ENCODE data around the gene RPL36. TPM values are rescaled to one million over a fixed set of nuclear protein-coding genes. Genes with fewer than 3 reads are reported as not detected.

The RPL36 gene
- total and polyA plus RNA-seq, 2 of the 8 experiments (the other 6 are each of a cell fraction or from before 2014, with no cell fraction given), result 951 to 1,075 TPM

DNA sequence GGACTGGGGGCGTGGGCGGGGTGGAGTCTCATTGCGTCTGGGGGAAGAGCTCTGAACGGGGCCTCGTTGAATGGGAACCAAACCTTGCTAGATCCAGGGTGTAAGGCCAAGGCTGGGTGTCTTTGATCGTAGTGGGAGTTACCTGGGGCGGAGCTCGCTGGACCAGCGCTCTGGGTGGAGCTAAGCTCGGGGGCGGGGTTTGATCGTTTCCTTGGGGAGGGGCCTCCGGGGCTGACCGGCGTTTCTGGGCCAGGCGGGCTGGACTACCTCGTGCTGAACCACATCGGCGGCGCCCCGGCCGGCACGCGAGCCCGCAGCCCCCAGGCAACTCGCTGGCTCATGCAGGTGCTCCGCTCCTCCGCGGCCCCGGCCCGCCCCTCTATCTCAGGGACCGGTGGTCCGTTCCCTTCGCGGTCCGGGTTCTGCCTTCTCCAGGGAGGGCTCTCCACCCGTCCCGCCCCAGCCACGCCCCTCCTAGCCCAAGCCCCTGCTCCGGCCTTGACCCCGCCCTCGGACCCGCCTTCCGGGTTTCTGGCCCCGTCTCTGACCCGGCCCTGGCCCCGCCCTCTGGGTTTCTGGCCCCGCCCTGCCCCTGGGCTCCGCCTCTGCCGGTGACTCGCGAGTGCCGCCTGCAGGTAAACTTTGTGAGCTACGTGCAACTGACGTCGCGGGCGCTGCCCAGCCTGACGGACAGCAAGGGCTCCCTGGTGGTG, 3.3 kb upstream of the RPL36 start (continued):
- TF ChIP-seq, protein P1, sequence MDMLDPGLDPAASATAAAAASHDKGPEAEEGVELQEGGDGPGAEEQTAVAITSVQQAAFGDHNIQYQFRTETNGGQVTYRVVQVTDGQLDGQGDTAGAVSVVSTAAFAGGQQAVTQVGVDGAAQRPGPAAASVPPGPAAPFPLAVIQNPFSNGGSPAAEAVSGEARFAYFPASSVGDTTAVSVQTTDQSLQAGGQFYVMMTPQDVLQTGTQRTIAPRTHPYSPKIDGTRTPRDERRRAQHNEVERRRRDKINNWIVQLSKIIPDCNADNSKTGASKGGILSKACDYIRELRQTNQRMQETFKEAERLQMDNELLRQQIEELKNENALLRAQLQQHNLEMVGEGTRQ (IDR thresholded peaks at IDR 0.05; ENCODE audit: low read length), result no peak
- TF ChIP-seq NANOG (IDR thresholded peaks at IDR 0.05; ENCODE audit: insufficient read depth, low read depth, low read length, poor library complexity, severe bottlenecking), result no peak
- no peak for TF ChIP-seq SRF (IDR thresholded peaks at IDR 0.05; ENCODE audit: low read depth, low read length)
- TF ChIP-seq, protein P2, sequence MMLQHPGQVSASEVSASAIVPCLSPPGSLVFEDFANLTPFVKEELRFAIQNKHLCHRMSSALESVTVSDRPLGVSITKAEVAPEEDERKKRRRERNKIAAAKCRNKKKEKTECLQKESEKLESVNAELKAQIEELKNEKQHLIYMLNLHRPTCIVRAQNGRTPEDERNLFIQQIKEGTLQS (IDR thresholded peaks at IDR 0.05; ENCODE audit: insufficient read depth, low read depth, low read length), result no peak
- TF ChIP-seq EP300 (IDR thresholded peaks at IDR 0.05; ENCODE audit: borderline replicate concordance in 1 of 2, low read depth in 2 of 2, low read length in 2 of 2), result no peak
- TF ChIP-seq JUN (IDR thresholded peaks at IDR 0.05; ENCODE audit: low read depth, low read length), result no peak
- TF ChIP-seq, protein P3, sequence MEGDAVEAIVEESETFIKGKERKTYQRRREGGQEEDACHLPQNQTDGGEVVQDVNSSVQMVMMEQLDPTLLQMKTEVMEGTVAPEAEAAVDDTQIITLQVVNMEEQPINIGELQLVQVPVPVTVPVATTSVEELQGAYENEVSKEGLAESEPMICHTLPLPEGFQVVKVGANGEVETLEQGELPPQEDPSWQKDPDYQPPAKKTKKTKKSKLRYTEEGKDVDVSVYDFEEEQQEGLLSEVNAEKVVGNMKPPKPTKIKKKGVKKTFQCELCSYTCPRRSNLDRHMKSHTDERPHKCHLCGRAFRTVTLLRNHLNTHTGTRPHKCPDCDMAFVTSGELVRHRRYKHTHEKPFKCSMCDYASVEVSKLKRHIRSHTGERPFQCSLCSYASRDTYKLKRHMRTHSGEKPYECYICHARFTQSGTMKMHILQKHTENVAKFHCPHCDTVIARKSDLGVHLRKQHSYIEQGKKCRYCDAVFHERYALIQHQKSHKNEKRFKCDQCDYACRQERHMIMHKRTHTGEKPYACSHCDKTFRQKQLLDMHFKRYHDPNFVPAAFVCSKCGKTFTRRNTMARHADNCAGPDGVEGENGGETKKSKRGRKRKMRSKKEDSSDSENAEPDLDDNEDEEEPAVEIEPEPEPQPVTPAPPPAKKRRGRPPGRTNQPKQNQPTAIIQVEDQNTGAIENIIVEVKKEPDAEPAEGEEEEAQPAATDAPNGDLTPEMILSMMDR (IDR thresholded peaks at IDR 0.05; ENCODE audit: control extremely low read depth in 1 of 3, insufficient read depth in 1 of 3, low read depth in 1 of 3, low read length in 3 of 3), result peak; percentile 86 to 94 (median 87)
- no peak for TF ChIP-seq TEAD4 (IDR thresholded peaks at IDR 0.05; ENCODE audit: low read depth, low read length)
- TF ChIP-seq CTBP2 (IDR thresholded peaks at IDR 0.05; ENCODE audit: borderline replicate concordance, insufficient read depth, insufficient read length, low read length), result no peak
- TF ChIP-seq JUND (IDR thresholded peaks at IDR 0.05; ENCODE audit: low read length), result no peak
- TF ChIP-seq RXRA (IDR thresholded peaks at IDR 0.05; ENCODE audit: insufficient read depth, low read depth, low read length), result no peak
- TF ChIP-seq SAP30 (IDR thresholded peaks at IDR 0.05; ENCODE audit: insufficient read depth, insufficient replicate concordance, low read length), result no peak
- TF ChIP-seq HDAC6 (IDR thresholded peaks at IDR 0.05; ENCODE audit: low read depth, low read length), result no peak
- TF ChIP-seq PHF8 (conservative IDR thresholded peaks at IDR 0.05; ENCODE audit: low read depth, low read length), result peak; percentile 61; the same call in 1 of the 2 replicates
- TF ChIP-seq ZNF274 (IDR thresholded peaks at IDR 0.05; ENCODE audit: borderline replicate concordance, extremely low read depth, low read length), result no peak
- no peak for TF ChIP-seq CBX8 (IDR thresholded peaks at IDR 0.05; ENCODE audit: borderline replicate concordance, low read depth, low read length)
- TF ChIP-seq SP2 (IDR thresholded peaks at IDR 0.05; ENCODE audit: low read length), result no peak
- peak in 1 of 2 experiments; percentile 55; a peak in 2 of 4 replicates for TF ChIP-seq SIN3A (conservative IDR thresholded peaks at IDR 0.05 in 1 of 2, IDR thresholded peaks at IDR 0.05 in 1 of 2; ENCODE audit: low read depth in 1 of 2, low read length in 2 of 2)
